22Rv1 (cell line): Measurements from ENCODE around the gene TMEM150B.

Experiments used
- CTCF ChIP-seq: fragments of 450-650 bp; IDR thresholded peaks from 2 replicates; pipeline ENCODE4 v1.5.1; 2017; ENCODE audit warnings: mild to moderate bottlenecking
- ZFX ChIP-seq: fragments of 450-650 bp; IDR thresholded peaks from 2 replicates; pipeline ENCODE4 v1.6.1; 2017; ENCODE audit warnings: antibody characterized with exemption, borderline replicate concordance

GRCh38 chr19:55297267-55297666 lies 27.9 kb downstream of the TMEM150B start:
- TF ChIP-seq CTCF (no peak), ZFX (no peak)
